ENCODE results near the gene IL1A. TPM values are rescaled to one million over a fixed set of nuclear protein-coding genes. Genes with fewer than 3 reads are reported as not detected.
A peak's percentile ranks its signal among the peaks of the same experiment; 100 is the strongest.

Gene IL1A
- total and polyA plus RNA-seq, 10 of the 15 experiments (the other 5 are each of a cell fraction or from before 2014, with no cell fraction given): 0.10 to 8.7 (median 6.9) TPM

DNA sequence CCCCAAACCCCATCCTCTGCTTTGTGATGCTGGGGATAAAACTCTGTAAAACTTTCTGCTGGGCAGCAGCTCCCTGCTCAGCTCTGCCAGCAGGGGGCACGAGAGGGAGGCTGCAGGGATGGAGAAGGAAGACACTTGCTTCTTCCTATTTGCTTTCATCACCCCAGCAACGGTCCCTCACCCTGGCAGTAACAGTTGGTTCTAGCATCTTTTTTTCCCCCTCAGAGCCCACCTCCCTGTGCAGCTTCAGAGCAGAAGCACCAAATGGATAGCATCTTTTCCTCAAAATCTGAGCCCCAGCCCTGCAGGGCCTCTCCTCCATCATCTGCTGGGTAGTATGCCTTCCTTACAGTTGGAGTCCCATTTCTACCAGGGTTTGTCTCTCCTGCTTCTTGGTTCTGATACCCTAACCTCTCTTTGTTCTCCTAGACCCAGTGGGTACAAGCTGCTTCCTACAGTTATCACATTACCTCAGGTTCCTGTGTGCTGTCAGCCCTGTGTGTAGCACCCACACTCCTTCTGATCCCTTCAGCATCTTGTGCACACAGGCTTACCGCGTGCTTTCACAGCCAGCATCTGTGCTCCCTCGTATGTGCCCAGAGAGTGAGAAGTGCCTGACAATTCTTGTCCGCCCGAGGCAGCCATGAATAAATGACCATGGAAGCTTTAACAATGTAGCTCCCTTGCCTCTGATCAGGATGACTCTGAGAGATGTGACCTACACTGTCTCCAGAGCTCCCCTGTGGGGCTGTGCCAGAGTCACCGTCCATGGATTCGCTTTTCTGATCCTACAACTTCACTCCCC lies 34.3 kb downstream of the IL1A start (continued):
- TF ChIP-seq JUND (IDR thresholded peaks at IDR 0.05; ENCODE audit: low read depth, low read length) (no peak), FOS (IDR thresholded peaks at IDR 0.05; ENCODE audit: borderline replicate concordance, extremely low read depth, insufficient read length) (no peak), RB1 (IDR thresholded peaks at IDR 0.05; ENCODE audit: borderline replicate concordance) (no peak), CHD4 (IDR thresholded peaks at IDR 0.05) (no peak), NFXL1 (IDR thresholded peaks at IDR 0.05; ENCODE audit: borderline replicate concordance) (no peak), KDM1A (IDR thresholded peaks at IDR 0.05; ENCODE audit: borderline replicate concordance) (no peak), RCOR1 (conservative IDR thresholded peaks at IDR 0.05; ENCODE audit: low read depth, low read length) (0 out of 2 replicates have a peak, but pooled peaks have one; percentile 58), NR2F1 (conservative IDR thresholded peaks at IDR 0.05) (no peak), ZNF274 (IDR thresholded peaks at IDR 0.05; ENCODE audit: insufficient read depth, insufficient read length) (no peak), IRF4 (IDR thresholded peaks at IDR 0.05; ENCODE audit: low read depth, low read length) (0 out of 2 replicates have a peak, but pooled peaks have one; percentile 21), NFYA (IDR thresholded peaks at IDR 0.05; ENCODE audit: borderline replicate concordance, low read depth, low read length) (no peak), CREB1 (IDR thresholded peaks at IDR 0.05; ENCODE audit: low read depth) (no peak), CHD1 (IDR thresholded peaks at IDR 0.05; ENCODE audit: low read depth, low read length) (no peak), EED (IDR thresholded peaks at IDR 0.05; ENCODE audit: low read depth) (no peak), SMC3 (IDR thresholded peaks at IDR 0.05; ENCODE audit: borderline replicate concordance, low read length) (peak; percentile 98), RAD21 (IDR thresholded peaks at IDR 0.05; ENCODE audit: insufficient read depth, low read depth, low read length) (peak; percentile 98)
- TF ChIP-seq, protein P1, sequence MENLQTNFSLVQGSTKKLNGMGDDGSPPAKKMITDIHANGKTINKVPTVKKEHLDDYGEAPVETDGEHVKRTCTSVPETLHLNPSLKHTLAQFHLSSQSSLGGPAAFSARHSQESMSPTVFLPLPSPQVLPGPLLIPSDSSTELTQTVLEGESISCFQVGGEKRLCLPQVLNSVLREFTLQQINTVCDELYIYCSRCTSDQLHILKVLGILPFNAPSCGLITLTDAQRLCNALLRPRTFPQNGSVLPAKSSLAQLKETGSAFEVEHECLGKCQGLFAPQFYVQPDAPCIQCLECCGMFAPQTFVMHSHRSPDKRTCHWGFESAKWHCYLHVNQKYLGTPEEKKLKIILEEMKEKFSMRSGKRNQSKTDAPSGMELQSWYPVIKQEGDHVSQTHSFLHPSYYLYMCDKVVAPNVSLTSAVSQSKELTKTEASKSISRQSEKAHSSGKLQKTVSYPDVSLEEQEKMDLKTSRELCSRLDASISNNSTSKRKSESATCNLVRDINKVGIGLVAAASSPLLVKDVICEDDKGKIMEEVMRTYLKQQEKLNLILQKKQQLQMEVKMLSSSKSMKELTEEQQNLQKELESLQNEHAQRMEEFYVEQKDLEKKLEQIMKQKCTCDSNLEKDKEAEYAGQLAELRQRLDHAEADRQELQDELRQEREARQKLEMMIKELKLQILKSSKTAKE (IDR thresholded peaks at IDR 0.05; ENCODE audit: low read depth, poor library complexity, severe bottlenecking): no peak
- TF ChIP-seq, protein P2, sequence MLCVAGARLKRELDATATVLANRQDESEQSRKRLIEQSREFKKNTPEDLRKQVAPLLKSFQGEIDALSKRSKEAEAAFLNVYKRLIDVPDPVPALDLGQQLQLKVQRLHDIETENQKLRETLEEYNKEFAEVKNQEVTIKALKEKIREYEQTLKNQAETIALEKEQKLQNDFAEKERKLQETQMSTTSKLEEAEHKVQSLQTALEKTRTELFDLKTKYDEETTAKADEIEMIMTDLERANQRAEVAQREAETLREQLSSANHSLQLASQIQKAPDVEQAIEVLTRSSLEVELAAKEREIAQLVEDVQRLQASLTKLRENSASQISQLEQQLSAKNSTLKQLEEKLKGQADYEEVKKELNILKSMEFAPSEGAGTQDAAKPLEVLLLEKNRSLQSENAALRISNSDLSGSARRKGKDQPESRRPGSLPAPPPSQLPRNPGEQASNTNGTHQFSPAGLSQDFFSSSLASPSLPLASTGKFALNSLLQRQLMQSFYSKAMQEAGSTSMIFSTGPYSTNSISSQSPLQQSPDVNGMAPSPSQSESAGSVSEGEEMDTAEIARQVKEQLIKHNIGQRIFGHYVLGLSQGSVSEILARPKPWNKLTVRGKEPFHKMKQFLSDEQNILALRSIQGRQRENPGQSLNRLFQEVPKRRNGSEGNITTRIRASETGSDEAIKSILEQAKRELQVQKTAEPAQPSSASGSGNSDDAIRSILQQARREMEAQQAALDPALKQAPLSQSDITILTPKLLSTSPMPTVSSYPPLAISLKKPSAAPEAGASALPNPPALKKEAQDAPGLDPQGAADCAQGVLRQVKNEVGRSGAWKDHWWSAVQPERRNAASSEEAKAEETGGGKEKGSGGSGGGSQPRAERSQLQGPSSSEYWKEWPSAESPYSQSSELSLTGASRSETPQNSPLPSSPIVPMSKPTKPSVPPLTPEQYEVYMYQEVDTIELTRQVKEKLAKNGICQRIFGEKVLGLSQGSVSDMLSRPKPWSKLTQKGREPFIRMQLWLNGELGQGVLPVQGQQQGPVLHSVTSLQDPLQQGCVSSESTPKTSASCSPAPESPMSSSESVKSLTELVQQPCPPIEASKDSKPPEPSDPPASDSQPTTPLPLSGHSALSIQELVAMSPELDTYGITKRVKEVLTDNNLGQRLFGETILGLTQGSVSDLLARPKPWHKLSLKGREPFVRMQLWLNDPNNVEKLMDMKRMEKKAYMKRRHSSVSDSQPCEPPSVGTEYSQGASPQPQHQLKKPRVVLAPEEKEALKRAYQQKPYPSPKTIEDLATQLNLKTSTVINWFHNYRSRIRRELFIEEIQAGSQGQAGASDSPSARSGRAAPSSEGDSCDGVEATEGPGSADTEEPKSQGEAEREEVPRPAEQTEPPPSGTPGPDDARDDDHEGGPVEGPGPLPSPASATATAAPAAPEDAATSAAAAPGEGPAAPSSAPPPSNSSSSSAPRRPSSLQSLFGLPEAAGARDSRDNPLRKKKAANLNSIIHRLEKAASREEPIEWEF (IDR thresholded peaks at IDR 0.05; ENCODE audit: insufficient replicate concordance, low read depth, low read length): no peak
- TF ChIP-seq, protein P3, sequence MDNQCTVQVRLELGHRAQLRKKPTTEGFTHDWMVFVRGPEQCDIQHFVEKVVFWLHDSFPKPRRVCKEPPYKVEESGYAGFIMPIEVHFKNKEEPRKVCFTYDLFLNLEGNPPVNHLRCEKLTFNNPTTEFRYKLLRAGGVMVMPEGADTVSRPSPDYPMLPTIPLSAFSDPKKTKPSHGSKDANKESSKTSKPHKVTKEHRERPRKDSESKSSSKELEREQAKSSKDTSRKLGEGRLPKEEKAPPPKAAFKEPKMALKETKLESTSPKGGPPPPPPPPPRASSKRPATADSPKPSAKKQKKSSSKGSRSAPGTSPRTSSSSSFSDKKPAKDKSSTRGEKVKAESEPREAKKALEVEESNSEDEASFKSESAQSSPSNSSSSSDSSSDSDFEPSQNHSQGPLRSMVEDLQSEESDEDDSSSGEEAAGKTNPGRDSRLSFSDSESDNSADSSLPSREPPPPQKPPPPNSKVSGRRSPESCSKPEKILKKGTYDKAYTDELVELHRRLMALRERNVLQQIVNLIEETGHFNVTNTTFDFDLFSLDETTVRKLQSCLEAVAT (IDR thresholded peaks at IDR 0.05): no peak
- TF ChIP-seq, protein P4, sequence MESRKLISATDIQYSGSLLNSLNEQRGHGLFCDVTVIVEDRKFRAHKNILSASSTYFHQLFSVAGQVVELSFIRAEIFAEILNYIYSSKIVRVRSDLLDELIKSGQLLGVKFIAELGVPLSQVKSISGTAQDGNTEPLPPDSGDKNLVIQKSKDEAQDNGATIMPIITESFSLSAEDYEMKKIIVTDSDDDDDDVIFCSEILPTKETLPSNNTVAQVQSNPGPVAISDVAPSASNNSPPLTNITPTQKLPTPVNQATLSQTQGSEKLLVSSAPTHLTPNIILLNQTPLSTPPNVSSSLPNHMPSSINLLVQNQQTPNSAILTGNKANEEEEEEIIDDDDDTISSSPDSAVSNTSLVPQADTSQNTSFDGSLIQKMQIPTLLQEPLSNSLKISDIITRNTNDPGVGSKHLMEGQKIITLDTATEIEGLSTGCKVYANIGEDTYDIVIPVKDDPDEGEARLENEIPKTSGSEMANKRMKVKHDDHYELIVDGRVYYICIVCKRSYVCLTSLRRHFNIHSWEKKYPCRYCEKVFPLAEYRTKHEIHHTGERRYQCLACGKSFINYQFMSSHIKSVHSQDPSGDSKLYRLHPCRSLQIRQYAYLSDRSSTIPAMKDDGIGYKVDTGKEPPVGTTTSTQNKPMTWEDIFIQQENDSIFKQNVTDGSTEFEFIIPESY (IDR thresholded peaks at IDR 0.05): 0 out of 2 replicates have a peak, but pooled peaks have one; percentile 28

All from GM12878 (cell line).